ENCODE results near the gene CYB561D1. TPM values are rescaled to one million over a fixed set of nuclear protein-coding genes. Genes with fewer than 3 reads are reported as not detected.

Gene CYB561D1
- total and polyA plus RNA-seq, 9 of the 15 experiments (the other 6 are each of a cell fraction or from before 2014, with no cell fraction given) = 0.71 to 7.2 (median 3.5) TPM

DNA sequence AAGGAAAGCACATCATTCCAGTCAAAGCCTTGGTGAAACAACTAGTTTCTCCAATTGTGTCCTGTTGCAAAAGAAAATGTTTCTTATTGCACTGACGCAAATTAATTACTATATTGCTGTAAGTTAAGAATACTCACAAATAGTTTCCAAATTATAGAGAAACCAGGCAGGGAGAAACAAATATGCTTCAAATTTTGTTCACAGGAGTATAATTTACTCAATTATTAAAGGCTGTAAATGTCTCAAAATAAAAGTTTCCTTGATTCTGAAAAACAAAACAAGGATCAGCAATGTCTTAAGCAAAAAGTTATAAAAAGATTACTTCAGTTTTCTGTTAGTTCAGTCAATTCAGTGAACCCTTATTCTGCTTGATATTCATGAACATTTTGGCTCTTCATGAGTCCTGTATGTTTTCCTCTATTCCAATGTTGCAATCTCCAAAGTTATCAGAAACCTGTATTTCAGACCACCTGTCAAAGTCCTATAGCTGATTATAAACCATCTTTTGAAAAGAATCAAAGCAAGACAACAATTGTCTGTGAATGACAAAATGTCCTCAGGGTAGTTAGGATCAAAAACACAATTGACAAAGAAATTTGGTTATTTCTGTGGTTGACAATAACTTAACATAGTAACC lies 39.3 kb upstream of the CYB561D1 start (continued):
- TF ChIP-seq, protein P1, sequence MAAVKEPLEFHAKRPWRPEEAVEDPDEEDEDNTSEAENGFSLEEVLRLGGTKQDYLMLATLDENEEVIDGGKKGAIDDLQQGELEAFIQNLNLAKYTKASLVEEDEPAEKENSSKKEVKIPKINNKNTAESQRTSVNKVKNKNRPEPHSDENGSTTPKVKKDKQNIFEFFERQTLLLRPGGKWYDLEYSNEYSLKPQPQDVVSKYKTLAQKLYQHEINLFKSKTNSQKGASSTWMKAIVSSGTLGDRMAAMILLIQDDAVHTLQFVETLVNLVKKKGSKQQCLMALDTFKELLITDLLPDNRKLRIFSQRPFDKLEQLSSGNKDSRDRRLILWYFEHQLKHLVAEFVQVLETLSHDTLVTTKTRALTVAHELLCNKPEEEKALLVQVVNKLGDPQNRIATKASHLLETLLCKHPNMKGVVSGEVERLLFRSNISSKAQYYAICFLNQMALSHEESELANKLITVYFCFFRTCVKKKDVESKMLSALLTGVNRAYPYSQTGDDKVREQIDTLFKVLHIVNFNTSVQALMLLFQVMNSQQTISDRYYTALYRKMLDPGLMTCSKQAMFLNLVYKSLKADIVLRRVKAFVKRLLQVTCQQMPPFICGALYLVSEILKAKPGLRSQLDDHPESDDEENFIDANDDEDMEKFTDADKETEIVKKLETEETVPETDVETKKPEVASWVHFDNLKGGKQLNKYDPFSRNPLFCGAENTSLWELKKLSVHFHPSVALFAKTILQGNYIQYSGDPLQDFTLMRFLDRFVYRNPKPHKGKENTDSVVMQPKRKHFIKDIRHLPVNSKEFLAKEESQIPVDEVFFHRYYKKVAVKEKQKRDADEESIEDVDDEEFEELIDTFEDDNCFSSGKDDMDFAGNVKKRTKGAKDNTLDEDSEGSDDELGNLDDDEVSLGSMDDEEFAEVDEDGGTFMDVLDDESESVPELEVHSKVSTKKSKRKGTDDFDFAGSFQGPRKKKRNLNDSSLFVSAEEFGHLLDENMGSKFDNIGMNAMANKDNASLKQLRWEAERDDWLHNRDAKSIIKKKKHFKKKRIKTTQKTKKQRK (IDR thresholded peaks at IDR 0.05; ENCODE audit: borderline replicate concordance, low read depth, low read length) = peak; percentile 66; the same call in 1 of the 2 replicates
- TF ChIP-seq, protein P2, sequence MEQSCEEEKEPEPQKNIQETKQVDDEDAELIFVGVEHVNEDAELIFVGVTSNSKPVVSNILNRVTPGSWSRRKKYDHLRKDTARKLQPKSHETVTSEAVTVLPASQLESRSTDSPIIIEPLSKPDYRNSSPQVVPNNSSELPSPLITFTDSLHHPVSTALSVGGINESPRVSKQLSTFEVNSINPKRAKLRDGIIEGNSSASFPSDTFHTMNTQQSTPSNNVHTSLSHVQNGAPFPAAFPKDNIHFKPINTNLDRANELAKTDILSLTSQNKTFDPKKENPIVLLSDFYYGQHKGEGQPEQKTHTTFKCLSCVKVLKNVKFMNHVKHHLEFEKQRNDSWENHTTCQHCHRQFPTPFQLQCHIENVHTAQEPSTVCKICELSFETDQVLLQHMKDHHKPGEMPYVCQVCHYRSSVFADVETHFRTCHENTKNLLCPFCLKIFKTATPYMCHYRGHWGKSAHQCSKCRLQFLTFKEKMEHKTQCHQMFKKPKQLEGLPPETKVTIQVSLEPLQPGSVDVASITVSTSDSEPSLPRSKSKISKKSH (CRISPR knock-in tag; IDR thresholded peaks at IDR 0.05) = 0 out of 2 replicates have a peak, but pooled peaks have one; percentile 28
- TF ChIP-seq, protein P3, sequence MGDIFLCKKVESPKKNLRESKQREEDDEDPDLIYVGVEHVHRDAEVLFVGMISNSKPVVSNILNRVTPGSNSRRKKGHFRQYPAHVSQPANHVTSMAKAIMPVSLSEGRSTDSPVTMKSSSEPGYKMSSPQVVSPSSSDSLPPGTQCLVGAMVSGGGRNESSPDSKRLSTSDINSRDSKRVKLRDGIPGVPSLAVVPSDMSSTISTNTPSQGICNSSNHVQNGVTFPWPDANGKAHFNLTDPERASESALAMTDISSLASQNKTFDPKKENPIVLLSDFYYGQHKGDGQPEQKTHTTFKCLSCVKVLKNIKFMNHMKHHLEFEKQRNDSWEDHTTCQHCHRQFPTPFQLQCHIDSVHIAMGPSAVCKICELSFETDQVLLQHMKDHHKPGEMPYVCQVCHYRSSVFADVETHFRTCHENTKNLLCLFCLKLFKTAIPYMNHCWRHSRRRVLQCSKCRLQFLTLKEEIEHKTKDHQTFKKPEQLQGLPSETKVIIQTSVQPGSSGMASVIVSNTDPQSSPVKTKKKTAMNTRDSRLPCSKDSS (IDR thresholded peaks at IDR 0.05; ENCODE audit: low read depth, partially characterized antibody) = peak; percentile 46
- TF ChIP-seq MAZ (CRISPR knock-in tag; conservative IDR thresholded peaks at IDR 0.05 in 1 of 2, IDR thresholded peaks at IDR 0.05 in 1 of 2) (no peak), SIX5 (IDR thresholded peaks at IDR 0.05; ENCODE audit: borderline replicate concordance in 1 of 2, insufficient read depth in 1 of 2, low read depth in 1 of 2, low read length in 2 of 2) (no peak), CBX3 (IDR thresholded peaks at IDR 0.05; ENCODE audit: borderline replicate concordance in 1 of 2, low read length in 2 of 2) (peak in 1 of 2 experiments; percentile 80; a peak in 2 of 3 replicates), ARHGAP35 (IDR thresholded peaks at IDR 0.05; ENCODE audit: partially characterized antibody) (no peak)

Measured in K562 (cell line).